Stimulated activated CD4-positive, alpha-beta T cell treated with anti-CD3 and anti-CD28 coated beads, Interleukin-15, amount 100 ng/mL, for 48 hours (primary cell): ENCODE results near the gene TMEM184A.

Experiments used
- DNase-seq, 2 donors: peaks; one replicate each; pipeline ENCODE4 v3.0.0-alpha.2; 2020; ENCODE audit warnings: low read depth in 2 of 2

The TMEM184A gene

DNA sequence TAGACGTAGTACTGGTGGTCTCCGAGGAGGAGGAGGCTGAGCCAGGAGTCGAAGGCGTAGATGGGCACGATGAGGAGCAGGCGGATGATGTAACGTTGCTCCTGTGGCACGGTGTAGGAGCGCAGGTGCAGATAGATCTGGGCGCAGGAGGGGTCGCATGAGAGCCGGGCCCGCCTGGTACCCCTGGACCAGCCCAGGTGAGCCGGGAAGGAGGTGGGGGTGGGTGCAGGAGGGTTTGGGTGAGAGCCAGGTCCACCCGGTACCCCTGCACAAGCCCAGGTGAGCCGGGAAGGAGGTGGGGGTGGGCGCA lies 5.2 kb downstream of the TMEM184A start:
- no peak for DNase-seq

DNA sequence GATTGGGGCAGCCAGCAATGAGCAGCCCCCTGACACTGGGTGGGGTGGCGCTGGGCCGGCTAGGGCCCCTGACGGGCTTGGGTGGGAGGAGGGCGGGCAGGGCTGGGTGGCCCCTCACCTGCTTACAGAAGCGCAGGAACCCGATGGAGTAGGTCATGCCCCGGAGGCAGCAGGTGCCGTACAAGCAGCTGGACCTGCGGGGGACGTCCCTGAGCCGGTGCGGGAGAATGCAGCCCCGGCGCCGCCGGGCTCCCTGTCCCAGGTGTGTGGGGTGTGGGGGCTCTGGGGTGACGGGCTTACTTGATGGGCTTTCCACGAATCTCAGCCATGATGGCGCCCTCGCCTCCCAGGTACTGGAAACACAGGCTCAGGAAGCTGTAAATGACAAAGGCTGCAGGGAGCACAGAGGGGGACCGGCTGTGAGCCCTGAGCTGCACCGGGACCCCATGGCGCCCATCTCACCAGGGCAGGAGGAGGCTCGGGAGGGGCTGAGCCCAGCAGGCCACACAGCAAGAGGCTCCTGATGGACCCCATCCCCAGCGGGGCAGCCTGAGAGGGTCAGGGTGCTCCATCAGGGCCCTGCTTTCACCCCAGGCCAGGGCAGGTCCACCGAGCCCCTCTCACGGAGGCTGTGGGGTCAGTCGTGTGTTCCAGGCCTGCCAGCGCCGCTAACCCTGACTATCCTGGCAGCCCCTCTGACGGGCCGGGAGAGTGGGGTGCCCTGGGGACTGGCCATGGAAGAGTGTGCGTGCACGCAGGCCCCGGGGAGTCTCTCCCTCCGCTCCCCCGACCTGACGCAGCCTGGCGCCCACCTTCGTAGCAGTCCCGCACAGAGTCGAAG lies 5.8 kb downstream of the TMEM184A start:
- DNase-seq: no peak

DNA sequence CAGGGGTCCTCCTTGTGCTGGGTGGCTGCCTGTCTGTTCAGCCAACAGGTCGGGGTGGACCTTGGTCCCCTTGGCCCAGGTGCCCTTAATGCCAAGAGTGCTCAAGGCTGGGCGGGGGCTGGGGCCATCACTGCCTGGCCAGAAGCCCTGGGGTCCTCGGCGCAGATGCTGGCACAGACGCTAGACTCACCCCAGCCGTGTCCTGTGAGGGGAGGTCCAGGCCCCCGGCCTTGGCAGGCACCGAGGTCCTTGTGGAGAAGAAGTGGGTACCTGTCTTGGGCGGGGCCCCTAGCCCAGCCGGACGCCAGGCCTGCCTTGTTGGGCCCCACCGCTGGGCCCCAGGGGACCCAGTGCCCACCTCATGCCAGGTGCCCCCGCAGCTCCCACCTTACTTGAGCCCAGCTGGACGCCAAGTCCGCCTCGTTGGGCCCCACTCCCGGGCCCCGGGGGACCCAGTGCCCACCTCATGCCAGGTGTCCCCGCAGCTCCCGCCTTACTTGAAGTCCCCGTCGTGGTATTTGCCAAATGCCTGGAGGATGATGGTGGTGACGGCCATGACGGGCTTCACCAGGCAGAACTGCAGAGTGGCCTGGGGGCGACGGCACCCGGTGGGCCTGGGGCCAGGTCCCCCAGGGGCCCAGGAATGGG lies 6.5 kb downstream of the TMEM184A start:
- DNase-seq: no peak

DNA sequence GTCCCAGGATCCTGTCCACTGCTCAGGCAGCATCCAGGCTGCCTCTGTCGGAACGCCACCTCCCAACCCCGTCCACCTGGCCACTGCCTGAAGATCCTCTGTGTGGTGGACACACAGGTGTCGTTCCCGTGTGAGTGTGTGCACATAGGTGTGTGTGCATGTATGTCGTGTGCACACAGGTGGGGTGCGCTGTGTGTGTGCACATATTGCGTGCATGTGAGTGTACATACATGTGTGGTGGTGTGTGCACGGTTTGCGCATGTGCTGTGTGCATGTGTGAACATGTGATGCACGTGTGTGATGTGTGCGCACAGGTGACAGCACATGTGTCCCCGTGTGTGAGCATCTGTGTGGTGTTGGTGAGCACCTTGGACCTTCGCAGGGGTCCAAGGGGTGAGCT lies 7.1 kb downstream of the TMEM184A start:
- DNase-seq: no peak

DNA sequence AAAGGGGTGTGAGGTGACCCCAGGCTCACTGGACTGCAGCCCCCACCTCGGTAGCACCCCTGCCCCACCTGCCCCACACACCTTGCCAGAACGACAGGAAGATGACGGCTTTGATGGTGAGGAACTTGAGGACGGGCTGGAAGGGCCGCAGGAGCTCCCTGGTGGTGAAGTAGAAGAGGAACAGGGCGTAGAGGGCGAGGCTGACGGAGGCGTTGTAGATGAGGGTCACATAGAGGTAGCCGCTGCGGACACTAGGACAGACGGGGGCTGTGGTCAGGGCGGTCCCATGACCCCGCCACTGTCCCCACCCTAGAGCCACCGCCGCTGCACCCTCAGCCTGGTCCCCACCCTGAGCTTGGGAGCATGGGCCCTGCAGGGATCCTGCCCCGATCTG lies 7.6 kb downstream of the TMEM184A start:
- DNase-seq: no peak

DNA sequence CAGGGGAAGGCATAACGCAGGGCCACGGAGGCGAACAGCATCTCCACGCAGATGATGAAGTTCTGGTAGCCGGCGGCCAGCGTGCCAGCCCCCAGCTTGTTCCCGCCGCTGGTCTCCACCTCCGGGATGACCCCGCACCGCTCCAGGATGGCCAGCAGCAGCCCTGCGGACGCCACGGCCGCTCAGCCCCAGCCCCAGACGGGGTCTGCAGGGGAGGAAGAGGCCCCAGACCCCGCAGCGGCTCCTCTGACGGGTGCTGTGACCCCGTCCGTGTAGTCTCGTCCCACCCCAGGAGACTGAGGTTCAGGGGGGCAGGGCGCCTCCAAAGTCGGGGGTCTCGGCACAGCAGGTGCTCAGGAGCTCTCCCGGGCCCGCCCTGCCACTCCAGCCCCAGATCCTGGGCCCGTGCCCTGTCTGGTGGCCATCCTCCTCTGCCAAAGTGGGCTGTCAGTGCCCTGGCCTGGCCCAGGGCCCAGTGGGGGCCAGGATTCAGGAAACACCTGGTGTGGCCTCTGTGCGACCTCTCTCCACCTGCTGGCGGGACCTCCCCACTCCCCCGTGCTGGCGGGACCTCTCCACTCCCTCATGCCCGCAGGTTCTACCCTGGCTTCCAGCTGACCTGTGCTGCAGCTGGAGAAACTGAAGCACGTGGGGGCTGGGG lies 8.1 kb downstream of the TMEM184A start:
- DNase-seq: no peak

DNA sequence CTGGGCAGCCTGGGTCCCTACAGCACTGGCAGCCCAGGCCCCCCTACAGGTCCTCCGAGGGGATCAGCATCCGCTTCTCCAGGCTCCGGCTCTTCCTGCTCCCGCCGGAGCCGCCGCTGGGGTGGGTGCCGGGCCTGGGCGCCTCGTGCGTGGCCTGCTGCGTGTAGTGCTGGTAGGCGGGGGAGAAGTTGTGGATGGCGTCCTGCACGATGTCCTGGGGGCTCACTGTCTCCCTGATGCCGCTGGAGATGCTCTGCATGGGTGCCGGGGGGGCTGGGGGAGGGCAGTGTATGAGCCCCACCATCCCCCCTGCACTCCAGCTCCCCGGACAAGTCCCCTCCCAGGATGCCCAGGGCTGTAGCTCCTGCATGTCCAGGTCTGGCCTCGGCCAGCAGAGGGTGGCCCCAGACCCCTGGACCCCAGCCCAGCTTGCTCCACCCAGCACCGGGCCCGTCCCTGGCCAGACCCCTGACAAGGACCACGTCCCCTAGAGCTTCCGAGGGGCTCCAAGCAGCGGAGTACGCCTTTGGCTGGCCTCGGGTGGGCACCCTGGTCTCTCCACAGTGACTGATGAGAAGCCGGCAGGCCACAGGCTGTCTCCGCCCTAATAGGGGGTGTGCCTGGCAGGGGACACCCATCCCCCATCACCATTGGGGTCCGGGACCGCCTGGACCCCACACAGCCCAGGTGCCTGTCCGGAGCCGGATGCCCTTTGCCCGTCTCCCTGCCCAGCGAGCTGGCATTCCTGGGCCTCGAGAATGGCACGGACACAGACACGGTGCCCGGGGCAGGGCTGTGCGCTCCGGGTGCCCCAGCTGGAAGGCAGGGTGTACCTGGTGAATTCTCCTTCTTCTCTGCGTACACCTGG lies 8.9 kb downstream of the TMEM184A start:
- DNase-seq: no peak

DNA sequence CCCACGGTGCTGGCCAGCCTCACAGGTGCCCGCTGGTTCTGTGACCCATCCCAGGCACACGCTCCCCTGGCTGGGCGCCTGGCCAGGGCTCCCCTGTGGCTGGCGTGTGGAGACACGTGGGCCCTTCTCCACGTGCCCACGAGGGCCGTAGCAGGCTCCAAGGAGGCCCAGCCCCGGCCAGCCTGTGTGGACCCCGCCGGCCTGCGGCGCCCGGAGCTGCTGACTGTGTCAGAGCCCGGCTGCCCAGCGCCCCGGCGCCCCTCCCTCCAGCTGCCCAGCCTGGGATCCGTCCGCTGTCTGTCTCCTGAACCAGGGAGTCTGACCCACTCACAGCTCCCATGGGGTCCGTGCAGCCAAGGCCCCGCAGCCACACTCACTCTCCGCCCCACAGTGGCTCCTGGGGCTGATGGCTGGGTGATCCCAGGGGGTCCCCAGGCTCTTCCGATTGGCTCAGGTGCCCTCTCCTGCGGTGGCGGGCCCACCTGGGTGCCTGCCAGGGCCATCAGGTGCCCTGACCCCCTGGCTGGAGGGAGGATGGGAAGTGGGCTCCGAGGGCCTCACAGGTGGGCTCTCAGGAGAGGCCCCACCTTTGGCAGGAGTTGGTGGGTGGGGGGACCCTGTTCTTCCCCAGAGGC lies 9.6 kb downstream of the TMEM184A start:
- DNase-seq: no peak

DNA sequence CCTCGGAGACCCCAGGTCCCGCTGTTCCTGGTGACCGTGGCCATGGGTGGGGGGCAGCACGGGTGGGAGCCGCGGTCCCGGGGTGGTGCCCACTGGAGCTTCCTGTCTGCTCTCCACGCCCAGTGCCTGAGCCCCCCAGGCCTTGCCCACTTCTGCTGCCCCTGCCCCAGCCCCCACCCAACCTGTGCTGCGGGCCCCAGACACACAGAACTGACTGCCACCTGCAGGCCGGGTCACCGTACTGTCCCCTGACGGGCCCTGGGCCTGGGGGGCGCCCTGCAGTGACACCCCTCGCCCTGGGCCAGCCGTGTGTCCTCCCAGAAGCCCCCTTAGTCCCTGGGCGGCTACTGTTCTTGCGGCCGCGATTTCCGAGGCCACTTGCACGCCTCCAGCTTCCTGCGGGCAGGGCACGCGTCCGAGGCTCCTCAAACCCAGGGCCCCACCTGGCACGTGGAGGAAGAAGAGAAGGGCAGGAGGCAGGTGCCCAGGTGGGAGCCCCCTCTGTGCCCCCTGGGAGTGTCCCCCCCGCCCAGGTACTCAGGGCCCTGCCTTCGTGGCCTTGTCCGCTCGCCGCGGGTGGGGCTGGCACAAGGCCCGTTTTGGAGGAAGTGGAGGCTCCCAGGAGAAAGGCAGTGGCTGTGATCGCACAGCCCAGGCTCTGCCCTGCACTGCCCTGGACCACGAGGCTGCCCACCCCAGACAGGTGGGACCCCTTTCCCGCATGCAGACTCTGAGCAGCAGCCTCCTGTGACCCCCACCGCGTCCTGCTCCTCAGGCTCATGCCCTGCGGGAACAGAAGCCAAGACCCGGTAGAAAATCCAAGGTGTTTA lies 10.4 kb downstream of the TMEM184A start:
- no peak for DNase-seq

DNA sequence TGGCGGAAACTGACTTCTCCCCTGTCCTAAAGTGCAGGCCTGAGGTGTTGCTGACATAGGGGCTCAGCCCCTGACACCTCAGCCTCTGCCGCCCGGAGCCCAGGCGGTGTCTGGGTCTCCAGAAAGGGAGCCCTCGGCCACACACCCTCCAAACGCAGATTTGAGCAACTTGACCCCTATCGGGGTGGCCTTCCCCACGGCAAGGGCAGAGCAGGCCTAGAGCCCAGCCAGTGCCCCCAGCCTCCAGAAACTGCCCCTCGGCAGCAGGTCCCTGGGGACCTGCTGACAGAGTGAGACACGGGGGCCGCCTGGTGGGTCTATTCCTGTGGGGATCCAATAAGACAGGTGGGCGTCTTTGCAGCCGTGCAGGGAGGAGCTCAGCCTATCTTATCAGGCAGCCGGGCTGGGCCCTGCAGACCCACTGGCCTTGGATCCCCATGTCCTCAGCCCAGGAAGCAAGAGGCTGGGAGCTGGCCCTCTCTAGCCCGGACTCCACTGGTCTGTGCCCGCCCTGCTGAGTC lies 11.0 kb downstream of the TMEM184A start:
- no peak for DNase-seq

DNA sequence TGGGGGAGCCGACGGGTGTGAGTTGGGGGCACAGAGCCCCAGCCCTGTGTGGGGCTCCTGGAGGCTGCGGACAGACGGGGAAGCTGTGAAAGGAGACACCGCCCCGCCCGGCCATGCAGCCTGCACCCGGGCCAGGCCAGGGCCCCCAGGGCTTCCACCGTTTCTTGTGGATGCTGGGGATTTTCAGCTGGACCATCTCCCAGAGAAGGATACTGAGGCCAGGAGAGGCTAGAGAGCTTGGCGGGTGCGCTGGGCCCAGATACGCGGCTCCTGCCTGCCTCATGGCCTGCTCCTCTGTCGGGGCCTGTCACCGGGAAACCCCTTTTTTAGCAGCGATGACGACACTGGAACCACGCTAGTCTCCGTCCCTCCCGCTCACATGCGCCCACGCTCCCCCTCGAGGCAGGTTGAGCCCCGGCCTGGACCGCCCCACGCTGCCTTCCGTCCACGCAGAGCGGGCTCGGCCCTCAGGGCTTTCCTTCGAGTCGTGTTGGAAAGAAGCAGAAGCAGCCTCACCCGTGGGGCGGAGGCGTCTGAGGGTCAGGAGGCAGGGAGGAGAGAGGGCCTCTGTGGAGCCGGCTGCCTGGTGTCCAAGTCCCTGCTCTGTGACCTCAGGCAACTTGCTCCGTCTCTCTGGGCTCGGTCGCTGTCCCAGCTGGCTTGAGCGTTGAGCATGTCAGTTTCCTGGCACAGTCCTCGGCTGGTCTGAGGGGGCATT lies 11.7 kb downstream of the TMEM184A start:
- no peak for DNase-seq

DNA sequence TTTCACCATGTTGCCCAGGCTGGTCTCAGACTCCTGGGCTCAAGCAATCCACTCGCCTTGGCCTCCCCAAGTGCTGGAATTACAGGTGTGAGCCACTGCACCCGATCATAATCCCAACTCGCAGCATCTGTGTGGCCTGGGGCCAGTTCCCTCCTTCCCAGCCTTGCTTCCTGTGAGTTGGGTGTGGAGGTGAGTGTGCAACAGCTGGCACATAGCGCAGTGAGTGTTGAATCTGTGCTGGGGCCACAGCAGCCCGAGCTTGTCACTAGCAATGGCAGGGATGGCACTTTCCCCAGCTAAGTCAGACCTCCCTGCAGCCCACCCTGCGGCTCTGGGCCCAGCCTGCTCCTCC lies 12.2 kb downstream of the TMEM184A start:
- DNase-seq: no peak

DNA sequence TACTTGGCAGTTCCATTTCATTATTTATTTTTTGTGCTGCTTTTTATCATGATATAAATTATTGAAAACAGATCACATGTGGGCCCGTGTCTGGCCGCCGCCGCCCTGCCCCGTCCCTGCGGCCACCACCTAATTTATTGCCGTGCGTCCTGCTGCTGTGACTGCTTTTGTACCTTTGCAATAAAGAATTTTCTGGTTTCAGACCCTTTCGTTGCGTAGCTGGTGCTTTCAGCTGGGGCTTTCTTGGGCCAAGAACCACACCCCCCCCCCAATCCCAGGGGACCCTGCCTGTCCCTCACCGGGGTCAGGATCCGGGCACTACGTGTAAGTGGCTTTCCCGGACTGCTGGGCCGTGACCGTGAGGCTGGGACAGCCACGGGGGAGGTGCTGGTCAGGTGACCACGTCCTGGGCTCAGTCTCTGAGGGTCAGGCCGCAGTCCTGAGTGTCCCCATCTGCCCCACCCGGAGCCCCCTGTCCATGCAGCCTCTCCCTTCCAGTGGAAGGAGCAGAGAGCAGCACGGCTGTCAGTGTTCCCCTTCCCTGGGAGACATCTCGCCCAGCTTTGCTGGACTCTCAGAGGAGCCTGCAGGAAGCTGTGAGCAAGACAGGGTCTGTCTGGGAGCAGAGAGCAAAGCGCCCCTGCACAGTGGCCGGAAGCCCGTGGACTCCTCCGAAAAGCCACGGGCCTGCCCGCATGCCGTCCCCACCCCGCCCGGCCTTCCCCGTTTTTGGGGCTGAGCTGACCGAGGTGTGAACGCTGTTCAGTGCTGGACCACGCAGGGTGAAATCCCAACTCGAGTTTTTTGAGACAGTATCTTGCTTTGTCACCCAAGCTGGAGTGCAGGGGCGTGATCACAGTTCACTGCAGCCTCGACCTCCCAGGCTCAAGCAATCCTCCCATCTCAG lies 12.9 kb downstream of the TMEM184A start:
- DNase-seq: no peak

DNA sequence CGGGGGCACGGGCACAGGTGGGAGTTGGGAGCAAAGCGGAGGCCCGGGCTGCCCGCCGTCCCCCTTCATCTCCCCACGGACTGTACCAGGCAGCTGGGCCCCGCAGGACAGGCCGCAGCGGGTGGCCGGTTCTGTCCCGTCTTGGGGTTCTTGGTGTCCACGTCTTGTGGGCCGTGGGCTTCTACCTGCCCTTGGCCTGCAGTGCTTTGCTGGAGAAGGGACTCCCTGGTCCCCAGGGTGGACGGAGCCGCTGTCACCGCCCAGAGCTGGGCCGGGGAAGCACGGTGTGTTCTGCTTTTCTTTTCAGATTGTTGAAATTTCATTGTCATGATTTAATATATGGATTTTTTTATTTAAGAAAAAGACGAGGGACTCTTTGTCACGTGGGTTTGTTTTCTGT lies 13.7 kb downstream of the TMEM184A start:
- DNase-seq: no peak

DNA sequence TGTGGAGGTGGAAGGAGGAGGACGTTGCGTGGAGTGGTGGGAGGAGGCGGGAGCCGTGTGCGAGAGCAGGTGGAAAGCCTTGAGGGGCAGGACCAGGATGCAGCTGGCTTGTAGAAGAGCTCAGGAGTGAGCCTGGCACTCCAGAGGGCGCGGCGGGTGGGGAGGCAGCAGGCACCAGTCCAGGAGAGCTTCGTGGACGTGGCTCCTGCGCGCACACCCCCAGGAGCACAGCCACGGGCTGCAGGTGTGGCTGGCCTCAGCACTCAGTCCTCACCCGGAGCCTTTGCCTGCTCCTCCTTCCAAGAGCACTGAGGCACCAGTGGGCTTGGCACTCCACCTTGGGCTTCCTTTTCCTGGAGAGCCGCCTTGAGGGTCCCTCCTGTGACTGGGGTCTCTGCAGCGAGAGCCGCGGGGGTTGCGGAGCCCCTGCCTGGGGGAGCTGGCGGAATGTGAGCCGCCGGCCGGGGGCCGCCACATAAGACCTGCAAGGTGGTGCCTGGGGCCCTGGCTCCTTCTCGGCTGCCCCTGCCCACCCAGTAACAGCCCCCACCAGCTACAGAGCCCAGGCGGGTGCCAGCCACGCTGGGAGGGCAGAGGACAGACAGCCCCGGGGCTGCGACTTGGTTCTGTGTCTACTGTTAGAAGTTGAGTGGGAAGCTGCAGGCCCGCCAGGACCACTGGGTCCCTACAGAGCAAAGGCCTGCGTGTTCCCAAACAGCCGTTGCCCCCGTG lies 14.4 kb downstream of the TMEM184A start:
- DNase-seq: no peak

DNA sequence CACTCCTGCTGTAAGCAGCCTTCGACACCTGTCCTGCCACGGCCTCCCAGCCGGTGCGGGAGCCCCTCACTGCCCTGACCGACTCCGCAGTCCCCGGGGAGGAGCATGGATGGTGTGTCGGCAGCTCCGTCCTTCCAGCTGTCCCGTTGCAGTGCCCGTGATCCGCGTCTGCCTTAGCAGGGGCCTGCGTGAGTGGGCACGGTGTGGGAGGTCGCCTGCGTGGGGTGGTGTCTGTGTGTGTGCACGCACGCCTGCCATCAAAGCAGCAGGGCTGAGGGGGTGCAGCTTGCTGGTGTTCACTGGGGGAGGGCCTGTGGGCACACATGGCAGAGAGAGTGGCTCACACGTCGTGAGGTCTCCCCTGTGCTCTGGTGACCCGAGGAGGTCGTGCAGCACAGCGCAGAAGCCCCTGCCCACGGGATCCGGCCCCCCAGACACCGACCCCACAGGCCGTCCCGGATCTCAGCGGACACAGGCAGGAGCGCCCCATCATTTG lies 15.2 kb downstream of the TMEM184A start:
- DNase-seq: no peak

DNA sequence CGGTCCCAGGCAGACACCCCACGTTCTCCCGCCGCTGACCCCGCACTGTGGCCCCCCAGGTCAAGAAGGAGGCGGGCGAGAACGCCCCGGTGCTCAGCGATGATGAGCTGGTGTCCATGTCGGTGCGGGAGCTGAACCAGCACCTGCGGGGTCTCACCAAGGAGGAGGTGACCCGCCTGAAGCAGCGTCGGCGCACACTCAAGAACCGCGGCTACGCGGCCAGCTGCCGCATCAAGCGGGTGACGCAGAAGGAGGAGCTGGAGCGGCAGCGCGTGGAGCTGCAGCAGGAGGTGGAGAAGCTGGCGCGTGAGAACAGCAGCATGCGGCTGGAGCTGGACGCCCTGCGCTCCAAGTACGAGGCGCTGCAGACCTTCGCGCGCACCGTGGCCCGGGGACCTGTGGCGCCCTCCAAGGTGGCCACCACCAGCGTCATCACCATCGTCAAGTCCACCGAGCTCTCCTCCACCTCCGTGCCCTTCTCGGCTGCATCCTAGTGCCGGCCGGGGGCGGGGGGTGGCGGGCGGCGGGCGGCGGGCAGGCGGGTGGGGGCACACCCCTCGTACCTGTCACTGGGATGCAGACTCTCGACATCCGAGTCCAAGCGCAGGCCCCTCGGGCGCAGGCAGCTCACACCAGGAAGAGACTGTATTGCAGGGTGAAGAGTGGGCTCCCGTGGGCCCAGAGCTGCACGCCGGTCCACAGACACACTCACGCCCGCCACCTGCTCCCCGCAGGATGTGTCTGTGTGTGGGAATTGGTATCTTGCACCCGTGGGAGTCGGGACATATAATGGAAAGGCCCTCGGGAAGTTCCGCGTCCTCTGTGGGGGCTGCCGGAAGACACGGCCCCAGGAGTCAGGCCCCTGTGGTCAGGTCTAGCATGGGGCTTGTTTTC lies 15.9 kb downstream of the TMEM184A start:
- no peak for DNase-seq
